ENCODE measurements around the gene ATP6V1E1.

ATP6V1E1 gene

GRCh38 chr22:17549655-17550054, 78.9 kb downstream of the ATP6V1E1 start:
- Histone ChIP-seq H3K9ac (ENCODE audit: low read length) (no peak overlapping the region), H2BK120ac (ENCODE audit: low read depth, low read length) (no peak overlapping the region), H3K27ac (ENCODE audit: low read length, poor library complexity, severe bottlenecking) (no peak overlapping the region), H3K27me3 (ENCODE audit: control insufficient read depth in 1 of 2, insufficient read depth in 1 of 2, low read length in 2 of 2) (peaks cover 0 to 7% of the 10 kb centered on the region in 2 experiments), H3K4ac (ENCODE audit: low read depth in 1 of 2, low read length in 2 of 2) (no peak overlapping the region), H3K79me1 (replicated peaks; ENCODE audit: low read length, poor library complexity, severe bottlenecking) (no peaks in the 10 kb centered on the region), H3K23ac (ENCODE audit: low read length in 2 of 2) (no peak overlapping the region), H4K8ac (ENCODE audit: low read length) (no peak overlapping the region), H2BK12ac (ENCODE audit: low read length in 2 of 2) (no peak overlapping the region), H3K36me3 (ENCODE audit: control insufficient read depth in 1 of 2, insufficient read depth in 2 of 2, low read depth in 1 of 2, low read length in 2 of 2) (no peaks in the 10 kb centered on the region), H3K14ac (ENCODE audit: low read length in 2 of 2) (no peak overlapping the region), H2AFZ (ENCODE audit: low read depth, low read length) (no peak overlapping the region), H3K4me1 (ENCODE audit: control insufficient read depth, insufficient read depth, low read depth, low read length) (no peaks in the 10 kb centered on the region), H3K4me2 (ENCODE audit: low read length, poor library complexity, severe bottlenecking) (no peak overlapping the region), H3K9me3 (ENCODE audit: control insufficient read depth, low read length) (no peaks in the 10 kb centered on the region), H2AK5ac (ENCODE audit: low read length, severe bottlenecking) (no peak overlapping the region), H4K91ac (ENCODE audit: low read length) (no peak overlapping the region), H2BK15ac (ENCODE audit: low read depth, poor library complexity, severe bottlenecking) (no peak overlapping the region), H2BK5ac (ENCODE audit: low read depth, low read length, poor library complexity, severe bottlenecking) (no peak overlapping the region), H3K4me3 (ENCODE audit: insufficient read depth in 1 of 2, low read depth in 1 of 2, low read length in 2 of 2) (no peak overlapping the region), H3K18ac (ENCODE audit: low read depth in 1 of 2, low read length in 2 of 2) (no peak overlapping the region)
- 94% methylated on average over 2 of the region's 5 CpGs for WGBS
- DNase-seq = no peak

- WGBS = 95% methylated on average over 9 of the region's 10 CpGs
Measured at GRCh38 chr22:17549183-17549582, 79.4 kb downstream of the ATP6V1E1 start.

GRCh38 chr22:17548756-17549035, 79.9 kb downstream of the ATP6V1E1 start:
- H4K91ac ChIP-seq (ENCODE audit: low read length) = no peak overlapping the region
- H3K18ac ChIP-seq (ENCODE audit: low read depth in 1 of 2, low read length in 2 of 2) = no peak overlapping the region
- no peak overlapping the region for H3K23ac ChIP-seq (ENCODE audit: low read length in 2 of 2)
- no peak overlapping the region for H2AK5ac ChIP-seq (ENCODE audit: low read length, severe bottlenecking)
- H4K8ac ChIP-seq (ENCODE audit: low read length) = no peak overlapping the region
- WGBS = 88% methylated on average over 5 of the region's 5 CpGs
- H3K4me1 ChIP-seq (ENCODE audit: control insufficient read depth, insufficient read depth, low read depth, low read length) = no peaks in the 10 kb centered on the region
- no peak overlapping the region for H2AFZ ChIP-seq (ENCODE audit: low read depth, low read length)
- H3K9me3 ChIP-seq (ENCODE audit: control insufficient read depth, low read length) = no peaks in the 10 kb centered on the region
- no peak overlapping the region for H3K4ac ChIP-seq (ENCODE audit: low read depth in 1 of 2, low read length in 2 of 2)
- H2BK5ac ChIP-seq (ENCODE audit: low read depth, low read length, poor library complexity, severe bottlenecking) = no peak overlapping the region
- H2BK120ac ChIP-seq (ENCODE audit: low read depth, low read length) = no peak overlapping the region
- no peaks in the 10 kb centered on the region for H3K36me3 ChIP-seq (ENCODE audit: control insufficient read depth in 1 of 2, insufficient read depth in 2 of 2, low read depth in 1 of 2, low read length in 2 of 2)
- H3K9ac ChIP-seq (ENCODE audit: low read length) = no peak overlapping the region
- no peak overlapping the region for H2BK12ac ChIP-seq (ENCODE audit: low read length in 2 of 2)
- no peaks in the 10 kb centered on the region for H3K79me1 ChIP-seq (replicated peaks; ENCODE audit: low read length, poor library complexity, severe bottlenecking)
- no peak overlapping the region for H2BK15ac ChIP-seq (ENCODE audit: low read depth, poor library complexity, severe bottlenecking)
- no peak overlapping the region for H3K14ac ChIP-seq (ENCODE audit: low read length in 2 of 2)
- no peak overlapping the region for H3K27ac ChIP-seq (ENCODE audit: low read length, poor library complexity, severe bottlenecking)
- no peak for DNase-seq
- no peak overlapping the region for H3K4me3 ChIP-seq (ENCODE audit: insufficient read depth in 1 of 2, low read depth in 1 of 2, low read length in 2 of 2)
- peaks cover 0 to 7% of the 10 kb centered on the region in 2 experiments for H3K27me3 ChIP-seq (ENCODE audit: control insufficient read depth in 1 of 2, insufficient read depth in 1 of 2, low read length in 2 of 2)
- H3K4me2 ChIP-seq (ENCODE audit: low read length, poor library complexity, severe bottlenecking) = no peak overlapping the region

More at GRCh38 chr22:17549183-17549582, 79.4 kb downstream of the ATP6V1E1 start:
- Histone ChIP-seq H3K36me3 (ENCODE audit: control insufficient read depth in 1 of 2, insufficient read depth in 2 of 2, low read depth in 1 of 2, low read length in 2 of 2) (no peaks in the 10 kb centered on the region), H3K4me1 (ENCODE audit: control insufficient read depth, insufficient read depth, low read depth, low read length) (no peaks in the 10 kb centered on the region), H2BK5ac (ENCODE audit: low read depth, low read length, poor library complexity, severe bottlenecking) (no peak overlapping the region), H4K91ac (ENCODE audit: low read length) (no peak overlapping the region), H2BK15ac (ENCODE audit: low read depth, poor library complexity, severe bottlenecking) (no peak overlapping the region), H3K9me3 (ENCODE audit: control insufficient read depth, low read length) (no peaks in the 10 kb centered on the region), H3K9ac (ENCODE audit: low read length) (no peak overlapping the region), H2BK120ac (ENCODE audit: low read depth, low read length) (no peak overlapping the region), H3K4me2 (ENCODE audit: low read length, poor library complexity, severe bottlenecking) (no peak overlapping the region), H3K23ac (ENCODE audit: low read length in 2 of 2) (no peak overlapping the region), H3K18ac (ENCODE audit: low read depth in 1 of 2, low read length in 2 of 2) (no peak overlapping the region), H3K14ac (ENCODE audit: low read length in 2 of 2) (no peak overlapping the region), H3K4me3 (ENCODE audit: insufficient read depth in 1 of 2, low read depth in 1 of 2, low read length in 2 of 2) (no peak overlapping the region), H3K27ac (ENCODE audit: low read length, poor library complexity, severe bottlenecking) (no peak overlapping the region), H2AFZ (ENCODE audit: low read depth, low read length) (no peak overlapping the region), H2BK12ac (ENCODE audit: low read length in 2 of 2) (no peak overlapping the region), H3K4ac (ENCODE audit: low read depth in 1 of 2, low read length in 2 of 2) (no peak overlapping the region), H2AK5ac (ENCODE audit: low read length, severe bottlenecking) (no peak overlapping the region), H3K27me3 (ENCODE audit: control insufficient read depth in 1 of 2, insufficient read depth in 1 of 2, low read length in 2 of 2) (peaks cover 0 to 7% of the 10 kb centered on the region in 2 experiments), H3K79me1 (replicated peaks; ENCODE audit: low read length, poor library complexity, severe bottlenecking) (no peaks in the 10 kb centered on the region), H4K8ac (ENCODE audit: low read length) (no peak overlapping the region)
- no peak for DNase-seq

GRCh38 chr22:17548010-17548755, 80.4 kb downstream of the ATP6V1E1 start:
- Histone ChIP-seq H2BK15ac (ENCODE audit: low read depth, poor library complexity, severe bottlenecking) (no peak overlapping the region), H2BK5ac (ENCODE audit: low read depth, low read length, poor library complexity, severe bottlenecking) (no peak overlapping the region), H3K9me3 (ENCODE audit: control insufficient read depth, low read length) (no peaks in the 10 kb centered on the region), H3K27ac (ENCODE audit: low read length, poor library complexity, severe bottlenecking) (no peak overlapping the region), H3K27me3 (ENCODE audit: control insufficient read depth in 1 of 2, insufficient read depth in 1 of 2, low read length in 2 of 2) (peaks cover 0 to 5% of the 10 kb centered on the region in 2 experiments), H3K4me1 (ENCODE audit: control insufficient read depth, insufficient read depth, low read depth, low read length) (no peaks in the 10 kb centered on the region), H2AFZ (ENCODE audit: low read depth, low read length) (no peak overlapping the region), H3K4ac (ENCODE audit: low read depth in 1 of 2, low read length in 2 of 2) (no peak overlapping the region), H3K36me3 (ENCODE audit: control insufficient read depth in 1 of 2, insufficient read depth in 2 of 2, low read depth in 1 of 2, low read length in 2 of 2) (no peaks in the 10 kb centered on the region), H3K4me2 (ENCODE audit: low read length, poor library complexity, severe bottlenecking) (no peak overlapping the region), H4K91ac (ENCODE audit: low read length) (no peak overlapping the region), H2BK12ac (ENCODE audit: low read length in 2 of 2) (no peak overlapping the region), H3K23ac (ENCODE audit: low read length in 2 of 2) (peak overlapping the region in 1 of 2 experiments; percentile 26), H3K18ac (ENCODE audit: low read depth in 1 of 2, low read length in 2 of 2) (no peak overlapping the region), H2BK120ac (ENCODE audit: low read depth, low read length) (no peak overlapping the region), H2AK5ac (ENCODE audit: low read length, severe bottlenecking) (no peak overlapping the region), H3K79me1 (replicated peaks; ENCODE audit: low read length, poor library complexity, severe bottlenecking) (no peaks in the 10 kb centered on the region), H3K9ac (ENCODE audit: low read length) (no peak overlapping the region), H3K14ac (ENCODE audit: low read length in 2 of 2) (no peak overlapping the region), H4K8ac (ENCODE audit: low read length) (no peak overlapping the region), H3K4me3 (ENCODE audit: insufficient read depth in 1 of 2, low read depth in 1 of 2, low read length in 2 of 2) (no peak overlapping the region)
- no peak for DNase-seq
- 93% methylated on average over 23 of the region's 23 CpGs for WGBS

All from mesenchymal stem cell (in vitro differentiated cells and primary cell).